ENCODE results near the gene RELL1. TPM values are rescaled to one million over a fixed set of nuclear protein-coding genes. Genes with fewer than 3 reads are reported as not detected.

Gene RELL1
- total and polyA plus RNA-seq, 3 donors from 2014 or later = 3.1 to 20.4 (median 10.2) TPM

DNA sequence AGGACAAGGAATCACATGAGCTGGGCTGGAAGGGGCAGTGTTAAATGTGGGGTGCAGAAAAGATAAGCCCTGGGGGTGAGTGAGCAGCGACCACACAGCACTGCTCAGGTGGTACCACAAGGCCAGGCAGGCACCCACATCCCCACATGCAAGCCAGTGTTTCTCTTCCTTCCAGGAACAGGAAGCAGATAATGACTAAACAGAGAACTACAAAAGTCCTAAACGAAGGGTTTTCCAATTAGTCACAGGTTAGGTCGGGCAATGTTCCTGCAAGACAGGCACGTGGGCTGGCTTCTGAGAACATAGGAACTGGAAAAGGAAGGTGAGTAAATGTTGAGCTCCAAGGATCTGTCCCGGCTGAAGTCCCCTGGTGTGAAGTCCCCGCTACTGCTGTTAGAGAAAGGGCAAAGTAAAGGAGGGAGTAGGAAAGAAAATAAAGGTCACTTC, 19.5 kb downstream of the RELL1 start:
- Histone ChIP-seq H3K27ac (peak overlapping the region in 1 of 2 donors; percentile 43), H3K4me1 (peaks cover 34% of the 10 kb centered on the region), H3K9me3 (no peaks in the 10 kb centered on the region), H3K27me3 (no peaks in the 10 kb centered on the region), H3K4me3 (no peak overlapping the region), H3K36me3 (ENCODE audit: low read depth, missing control alignments) (no peaks in the 10 kb centered on the region)
- TF ChIP-seq POLR2A (IDR thresholded peaks at IDR 0.05) = no peak
- TF ChIP-seq, protein P1, sequence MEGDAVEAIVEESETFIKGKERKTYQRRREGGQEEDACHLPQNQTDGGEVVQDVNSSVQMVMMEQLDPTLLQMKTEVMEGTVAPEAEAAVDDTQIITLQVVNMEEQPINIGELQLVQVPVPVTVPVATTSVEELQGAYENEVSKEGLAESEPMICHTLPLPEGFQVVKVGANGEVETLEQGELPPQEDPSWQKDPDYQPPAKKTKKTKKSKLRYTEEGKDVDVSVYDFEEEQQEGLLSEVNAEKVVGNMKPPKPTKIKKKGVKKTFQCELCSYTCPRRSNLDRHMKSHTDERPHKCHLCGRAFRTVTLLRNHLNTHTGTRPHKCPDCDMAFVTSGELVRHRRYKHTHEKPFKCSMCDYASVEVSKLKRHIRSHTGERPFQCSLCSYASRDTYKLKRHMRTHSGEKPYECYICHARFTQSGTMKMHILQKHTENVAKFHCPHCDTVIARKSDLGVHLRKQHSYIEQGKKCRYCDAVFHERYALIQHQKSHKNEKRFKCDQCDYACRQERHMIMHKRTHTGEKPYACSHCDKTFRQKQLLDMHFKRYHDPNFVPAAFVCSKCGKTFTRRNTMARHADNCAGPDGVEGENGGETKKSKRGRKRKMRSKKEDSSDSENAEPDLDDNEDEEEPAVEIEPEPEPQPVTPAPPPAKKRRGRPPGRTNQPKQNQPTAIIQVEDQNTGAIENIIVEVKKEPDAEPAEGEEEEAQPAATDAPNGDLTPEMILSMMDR (IDR thresholded peaks at IDR 0.05) = no peak
- intact Hi-C loops (cut with DNase I; ENCODE audit: low total_unique reads) = no loop called here
- peak; percentile 31 for DNase-seq
- WGBS, 2 donors = 36 to 50% methylated on average over 6 of the region's 6 CpGs

DNA sequence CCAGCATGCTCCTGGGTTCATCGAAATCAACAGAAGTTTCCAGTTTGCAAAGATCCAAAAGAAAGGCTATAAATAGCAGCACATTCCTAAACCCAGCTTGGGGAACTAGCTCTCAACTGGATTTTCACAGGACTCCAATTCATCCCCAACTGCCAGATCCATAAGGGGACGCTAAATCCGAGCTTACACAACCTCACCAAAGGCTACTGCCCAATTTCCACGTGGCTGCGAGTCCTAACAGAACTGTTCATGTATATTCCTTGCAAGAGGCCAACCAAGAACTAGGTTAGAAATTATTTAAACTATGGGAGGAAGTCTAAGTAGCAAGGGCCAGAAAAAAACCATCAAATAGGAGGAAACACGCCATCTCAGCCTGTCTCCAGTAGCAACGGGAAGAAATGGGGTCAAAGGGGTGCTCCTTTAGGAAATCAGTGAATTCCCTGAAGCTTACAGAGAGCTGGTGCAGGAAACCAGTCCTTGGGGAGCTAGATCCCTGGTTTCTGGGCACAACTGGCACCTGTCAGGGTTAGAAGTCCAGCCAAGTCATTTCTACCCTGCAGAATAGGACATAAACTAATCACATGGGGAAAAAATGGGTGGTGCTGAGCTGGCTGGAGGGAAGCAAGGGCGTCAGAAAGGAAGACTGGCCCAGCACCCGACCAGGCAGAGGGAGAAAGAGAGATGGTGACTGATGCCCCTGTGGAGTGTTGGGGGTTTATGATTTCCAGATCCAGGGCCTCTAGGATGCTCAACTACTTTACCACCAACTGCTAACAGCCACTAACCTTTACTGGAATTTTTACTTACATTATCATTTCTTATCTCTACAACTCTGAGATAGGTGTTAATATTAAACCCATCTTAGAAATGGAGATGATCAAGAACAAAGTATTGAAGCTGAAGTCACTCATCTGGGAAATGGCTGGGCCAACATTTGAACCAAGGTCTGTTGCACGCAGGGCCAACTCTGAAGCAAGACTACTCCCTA, 20.5 kb downstream of the RELL1 start:
- Histone ChIP-seq H3K27me3 (no peaks in the 10 kb centered on the region), H3K4me1 (peaks cover 38% of the 10 kb centered on the region), H3K27ac (peak overlapping the region; percentile 31 to 43), H3K4me3 (no peak overlapping the region), H3K36me3 (ENCODE audit: low read depth, missing control alignments) (no peaks in the 10 kb centered on the region), H3K9me3 (no peaks in the 10 kb centered on the region)
- intact Hi-C loops (cut with DNase I; ENCODE audit: low total_unique reads) = no loop called here
- WGBS, 2 donors = 64 to 69% methylated on average over 10 of the region's 10 CpGs
- TF ChIP-seq POLR2A (IDR thresholded peaks at IDR 0.05) = no peak
- TF ChIP-seq, protein P1 (IDR thresholded peaks at IDR 0.05) = no peak
- DNase-seq = no peak

DNA sequence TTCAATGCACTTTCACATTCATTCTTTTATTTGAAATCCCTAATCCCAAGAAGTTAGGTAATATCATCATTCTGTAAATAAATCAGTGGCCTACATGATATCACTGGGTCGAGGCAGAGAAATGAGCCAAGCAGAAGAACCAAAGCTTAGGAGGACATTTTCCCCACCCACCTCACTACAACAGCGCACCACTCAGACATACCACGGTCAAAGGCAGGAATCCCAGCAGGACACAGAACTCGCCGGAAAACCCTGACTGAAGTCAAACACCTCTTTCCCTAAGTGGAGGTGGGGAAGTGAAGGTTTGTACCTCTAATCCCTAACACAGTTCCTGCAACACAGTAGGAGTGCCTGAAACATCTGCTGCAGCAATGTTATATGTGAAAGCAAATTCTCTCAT, 21.5 kb downstream of the RELL1 start:
- Histone ChIP-seq H3K27me3 (no peaks in the 10 kb centered on the region), H3K36me3 (ENCODE audit: low read depth, missing control alignments) (no peaks in the 10 kb centered on the region), H3K9me3 (no peaks in the 10 kb centered on the region), H3K27ac (peak overlapping the region in 1 of 2 donors; percentile 43), H3K4me1 (peaks cover 38% of the 10 kb centered on the region), H3K4me3 (no peak overlapping the region)
- no peak for TF ChIP-seq POLR2A (IDR thresholded peaks at IDR 0.05)
- TF ChIP-seq, protein P1 (IDR thresholded peaks at IDR 0.05) = no peak
- DNase-seq = no peak
- 43 to 47% methylated on average over 5 of the region's 5 CpGs for WGBS, 2 donors
- intact Hi-C loops (cut with DNase I; ENCODE audit: low total_unique reads) = no loop called here

DNA sequence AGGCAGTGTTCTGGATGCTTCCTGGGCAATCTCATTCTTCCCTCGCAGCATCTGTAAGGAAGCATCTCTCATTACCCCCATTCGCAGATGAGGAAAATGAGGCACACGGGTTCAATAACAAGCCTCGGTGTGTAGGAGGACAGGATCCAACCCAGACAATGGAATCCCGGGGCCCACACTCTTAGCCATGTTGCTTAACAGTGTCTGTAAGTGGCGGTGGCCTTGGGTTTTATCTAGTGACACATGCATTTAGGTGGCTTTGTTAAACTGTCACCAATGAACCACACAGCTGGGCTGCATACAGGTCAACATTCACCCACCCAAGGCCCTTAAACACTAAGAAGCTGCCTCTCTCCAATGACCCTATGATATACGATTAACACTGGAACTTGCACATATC, 22.6 kb downstream of the RELL1 start:
- intact Hi-C loops (cut with DNase I; ENCODE audit: low total_unique reads) = no loop called here
- Histone ChIP-seq H3K4me3 (no peak overlapping the region), H3K9me3 (no peaks in the 10 kb centered on the region), H3K36me3 (ENCODE audit: low read depth, missing control alignments) (no peaks in the 10 kb centered on the region), H3K4me1 (peaks cover 38% of the 10 kb centered on the region), H3K27me3 (no peaks in the 10 kb centered on the region), H3K27ac (peak overlapping the region; percentile 67 to 78)
- peak; percentile 43 for DNase-seq
- TF ChIP-seq, protein P1 (IDR thresholded peaks at IDR 0.05) = no peak
- no peak for TF ChIP-seq POLR2A (IDR thresholded peaks at IDR 0.05)
- WGBS, 2 donors = 53 to 70% methylated on average over 6 to 7 of the region's 7 CpGs
